Left lung (tissue), 10 donors: ENCODE measurements around the gene NOC3L. TPM values are rescaled to one million over a fixed set of nuclear protein-coding genes. Genes with fewer than 3 reads are reported as not detected.
"Not testable (repeated sequence)": the region's sequence is repeated elsewhere in the genome, so short reads cannot be mapped to it uniquely, and the experiment has no call there.

ENCODE experiments used
- ATAC-seq: fragments of 200-7000 bp; cut with Tn5 transposase; one replicate; pipeline ENCODE4 v1.9.1; 2020; ENCODE audit warnings: moderate library complexity
- DNase-seq, 4 donors: peaks; one replicate each; pipeline ENCODE4 v3.0.0-alpha.2; 2013 to 2020
- H3K27ac ChIP-seq, 2 donors: fragments of 200-600 bp; sonication (generic) in 1 of 2; one replicate each; pipeline versions ENCODE4 v1.5.0 to v1.8.0; 2020 to 2021
- H3K27me3 ChIP-seq, 2 donors: fragments of 200-600 bp; sonication (generic) in 1 of 2; one replicate each; pipeline versions ENCODE4 v1.5.0 to v1.8.0; 2020 to 2021
- H3K36me3 ChIP-seq, 2 donors: fragments of 200-600 bp; sonication (generic) in 1 of 2; one replicate each; pipeline versions ENCODE4 v1.5.0 to v1.8.0; 2020 to 2021
- H3K4me1 ChIP-seq, 2 donors: fragments of 200-600 bp; one replicate each; pipeline ENCODE4 v1.8.0; 2021
- H3K4me3 ChIP-seq, 2 donors: fragments of 200-600 bp; sonication (generic) in 1 of 2; one replicate each; pipeline versions ENCODE4 v1.5.0 to v1.8.0; 2020 to 2021; ENCODE audit warnings: mild to moderate bottlenecking in 1 of 2
- H3K9me3 ChIP-seq, 2 donors: fragments of 200-600 bp; sonication (generic) in 1 of 2; one replicate each; pipeline versions ENCODE4 v1.5.0 to v1.8.0; 2020 to 2021
- CTCF ChIP-seq, 2 donors: fragments of 200-600 bp; sonication (generic) in 1 of 2; IDR thresholded peaks; one replicate each; pipeline versions ENCODE4 v1.5.0 to v1.8.0; 2021; ENCODE audit warnings: antibody characterized with exemption in 2 of 2
- intact Hi-C, 2 donors: fragments of 100-400 bp; cut with DNase I; formaldehyde crosslinking; loops; one replicate each; pipeline versions ENCODE4 v1.11.2 to v1.14.2; 2022
- polyA plus RNA-seq, 6 donors: library from polyadenylated mRNA; unstranded; fragments of 120-200 nt; gene quantifications; one replicate each; pipeline ENCODE4 v1.2.1, GENCODE V29; 2013; ENCODE audit not compliant: insufficient read length in 6 of 6
- total RNA-seq, 2 donors: library from RNA; stranded (reverse); fragmentation: NEBNext Ultra II Directional; extraction: Animal tissue kit (Norgen Biotek cat#: 25700); gene quantifications; one replicate each; pipeline ENCODE4 v1.2.1, GENCODE V29; 2021
- donor health status: DM: no; HTN: yes; CAD: no.
- donor health status: DM: no; HTN: no; CAD: no.

NOC3L gene
- total and polyA plus RNA-seq, 8 donors, result 13.7 to 30.5 (median 27.1) TPM

GRCh38 chr10:94402204-94402842, 39.6 kb upstream of the NOC3L start, which contains the start of gene TBC1D12:
Gene TBC1D12 (plus strand): TSS chr10:94402541. CDS start chr10:94402614, 73 bp downstream.
- no peaks in the 10 kb centered on the region for H3K36me3 ChIP-seq
- H3K4me1 ChIP-seq, result peaks cover 9 to 18% of the 10 kb centered on the region in 2 donors
- H3K9me3 ChIP-seq, result no peaks in the 10 kb centered on the region
- H3K27ac ChIP-seq, result peak within 1 kb of the TSS; percentile 94 to 97
- intact Hi-C loops, result no loop called here
- peak; percentile 95 for ATAC-seq
- DNase-seq, result peak; percentile 92 to 98 (median 96)
- peak within 1 kb of the TSS; percentile 66 to 90 for H3K4me3 ChIP-seq
- H3K27me3 ChIP-seq, result peaks cover 0 to 76% of the 10 kb centered on the region in 2 donors
- TF ChIP-seq CTCF (IDR thresholded peaks at IDR 0.05), result no peak

- Histone ChIP-seq H3K4me1 (no peaks in the 10 kb centered on the region), H3K27ac (no peak overlapping the region), H3K9me3 (no peaks in the 10 kb centered on the region), H3K36me3 (no peaks in the 10 kb centered on the region), H3K4me3 (no peak overlapping the region), H3K27me3 (peaks cover 0 to 66% of the 10 kb centered on the region in 2 donors)
- no peak for TF ChIP-seq CTCF (IDR thresholded peaks at IDR 0.05)
- DNase-seq, result no peak
- ATAC-seq, result no peak
- intact Hi-C loops, result no loop called here
These were observed 36.0 kb upstream of the NOC3L start for GRCh38 chr10:94398762-94399161.

GRCh38 chr10:94397549-94398370, 35.0 kb upstream of the NOC3L start:
- intact Hi-C loops, result no loop called here
- Histone ChIP-seq H3K27ac (no peak overlapping the region), H3K27me3 (peaks cover 0 to 56% of the 10 kb centered on the region in 2 donors), H3K4me1 (no peaks in the 10 kb centered on the region), H3K4me3 (no peak overlapping the region), H3K9me3 (no peaks in the 10 kb centered on the region), H3K36me3 (no peaks in the 10 kb centered on the region)
- no peak for TF ChIP-seq CTCF (IDR thresholded peaks at IDR 0.05)
- ATAC-seq, result no peak
- no peak for DNase-seq

- DNase-seq, intact Hi-C loops, H3K27me3 ChIP-seq: not testable (repeated sequence)
These were observed 29.4 kb upstream of the NOC3L start for GRCh38 chr10:94392117-94392516.

GRCh38 chr10:94385733-94386132, 23.0 kb upstream of the NOC3L start:
- H3K36me3 ChIP-seq, ATAC-seq, intact Hi-C loops, H3K27ac ChIP-seq, H3K27me3 ChIP-seq, H3K4me3 ChIP-seq, H3K4me1 ChIP-seq, H3K9me3 ChIP-seq, DNase-seq: not testable (repeated sequence)

More at GRCh38 chr10:94392117-94392516, 29.4 kb upstream of the NOC3L start:
- H3K36me3 ChIP-seq, H3K27ac ChIP-seq, H3K9me3 ChIP-seq, ATAC-seq, H3K4me1 ChIP-seq, H3K4me3 ChIP-seq: not testable (repeated sequence)

GRCh38 chr10:94383530-94383929, 20.8 kb upstream of the NOC3L start:
- Histone ChIP-seq H3K27ac (no peak overlapping the region), H3K36me3 (no peaks in the 10 kb centered on the region), H3K4me1 (no peaks in the 10 kb centered on the region), H3K27me3 (no peaks in the 10 kb centered on the region), H3K9me3 (no peaks in the 10 kb centered on the region), H3K4me3 (no peak overlapping the region)
- DNase-seq, result no peak
- ATAC-seq, result no peak
- TF ChIP-seq CTCF (IDR thresholded peaks at IDR 0.05), result no peak
- intact Hi-C loops, result no loop called here
